ENCODE results near the gene MTERF2.
"Not testable (repeated sequence)": the region's sequence is repeated elsewhere in the genome, so short reads cannot be mapped to it uniquely, and the experiment has no call there.

MTERF2 gene, protein sequence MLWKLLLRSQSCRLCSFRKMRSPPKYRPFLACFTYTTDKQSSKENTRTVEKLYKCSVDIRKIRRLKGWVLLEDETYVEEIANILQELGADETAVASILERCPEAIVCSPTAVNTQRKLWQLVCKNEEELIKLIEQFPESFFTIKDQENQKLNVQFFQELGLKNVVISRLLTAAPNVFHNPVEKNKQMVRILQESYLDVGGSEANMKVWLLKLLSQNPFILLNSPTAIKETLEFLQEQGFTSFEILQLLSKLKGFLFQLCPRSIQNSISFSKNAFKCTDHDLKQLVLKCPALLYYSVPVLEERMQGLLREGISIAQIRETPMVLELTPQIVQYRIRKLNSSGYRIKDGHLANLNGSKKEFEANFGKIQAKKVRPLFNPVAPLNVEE

DNA sequence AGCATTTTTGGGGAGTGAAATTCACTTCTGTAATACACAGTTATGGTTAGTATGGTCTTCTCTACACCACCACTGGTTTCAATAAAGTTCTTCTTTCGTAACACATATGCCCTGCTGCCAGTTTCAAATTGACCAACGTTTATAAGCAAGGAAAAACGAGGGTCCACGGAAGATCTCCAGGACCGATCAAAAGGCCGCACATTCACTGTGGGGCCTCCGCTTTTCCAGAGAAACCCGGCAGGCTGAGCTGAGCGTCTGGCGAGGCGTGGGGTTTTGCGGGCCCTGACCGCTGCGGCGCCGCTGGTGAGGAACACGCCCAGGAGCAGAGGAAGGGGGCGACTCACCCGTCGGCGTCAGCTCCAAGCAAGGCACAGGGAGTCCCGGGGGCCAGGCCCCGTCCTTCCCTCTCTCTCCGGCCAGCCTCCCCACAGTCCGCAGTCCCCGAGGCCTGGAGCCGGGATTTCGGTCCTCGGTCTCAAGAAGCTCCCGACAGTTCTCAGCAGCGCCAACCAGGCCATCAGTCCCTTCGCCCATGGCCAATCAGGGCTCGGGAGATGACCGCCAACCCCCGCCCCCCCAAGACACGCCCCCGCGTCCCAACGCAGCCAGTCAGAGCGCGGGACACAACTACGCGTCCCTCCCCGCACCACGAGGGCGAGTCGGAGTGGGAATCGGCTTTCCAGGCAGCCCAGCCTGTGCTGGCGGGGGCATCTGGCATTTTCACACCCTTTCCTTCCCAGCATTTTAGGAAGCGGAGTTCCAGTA, at the start of gene MTERF2:
Gene MTERF2, minus strand, starts transcription at position 522 of the 765 bp plus-strand sequence. CDS start 8,432 bp downstream, outside the sequence.
- peak; percentile 98 for DNase-seq (ENCODE audit: low spot score)

DNA sequence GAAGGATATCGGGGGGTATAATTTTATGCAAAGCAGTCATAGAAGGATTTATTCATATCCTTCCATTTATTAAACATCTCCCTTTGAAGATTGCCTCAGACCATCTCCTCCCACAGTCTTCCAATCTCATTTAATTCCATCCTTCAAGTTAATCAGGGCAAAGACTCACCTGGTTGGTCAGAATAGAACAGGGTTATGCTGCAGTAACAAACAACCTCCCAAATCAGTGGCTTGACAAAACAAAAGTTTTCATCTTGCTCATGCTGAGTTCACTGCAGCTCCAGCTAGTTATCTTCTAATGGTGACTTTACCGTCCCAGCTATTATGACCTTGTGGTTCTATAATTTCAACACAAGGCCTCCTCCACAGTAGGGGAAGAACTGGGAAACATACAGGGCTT, 48.8 kb upstream of the MTERF2 start:
- no peak for DNase-seq (ENCODE audit: low spot score)

DNA sequence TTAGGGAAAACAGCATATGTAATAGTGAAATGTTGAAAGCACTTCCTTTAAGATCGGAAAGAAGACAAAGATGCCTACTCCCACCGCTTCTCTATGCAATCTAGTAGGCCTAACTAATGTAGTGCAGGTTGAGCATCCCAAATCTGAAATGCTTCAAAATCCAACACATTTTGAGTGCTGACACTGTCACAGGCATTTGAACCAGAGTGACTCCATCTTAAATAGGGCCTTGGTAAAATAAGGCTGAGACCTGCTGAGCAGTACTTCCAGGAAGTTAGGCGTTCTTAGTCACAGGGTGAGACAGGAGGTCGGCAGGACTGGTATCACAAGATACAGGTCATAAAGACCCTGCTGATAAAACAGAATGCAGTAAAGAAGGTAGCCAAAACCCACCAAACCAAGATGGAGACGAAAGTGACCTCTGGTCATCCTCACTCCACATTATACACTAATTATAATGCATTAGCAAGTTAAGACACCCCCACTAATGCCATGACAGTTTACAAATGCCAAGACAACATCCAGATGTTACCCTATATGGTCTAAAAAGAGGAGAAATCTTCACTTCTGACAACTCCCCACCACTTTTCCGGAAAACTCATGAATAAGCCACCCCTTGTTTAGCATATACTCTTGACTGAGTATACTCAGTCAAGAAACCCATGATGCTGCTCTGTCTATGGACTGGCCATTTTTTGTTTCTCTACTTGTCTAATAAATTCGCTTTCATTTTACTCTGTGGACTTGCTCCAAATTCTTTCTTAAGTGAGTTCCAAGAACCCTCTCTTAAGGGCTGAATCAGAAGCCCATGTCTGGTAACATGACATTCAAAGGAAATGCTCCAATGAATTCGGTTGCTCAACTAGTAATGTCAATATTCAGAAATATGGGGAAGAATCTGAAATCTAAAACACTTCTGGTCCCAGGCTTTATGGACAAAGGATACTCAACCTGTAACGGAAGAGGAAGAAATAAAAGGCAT, 47.1 kb upstream of the MTERF2 start:
- no peak for DNase-seq (ENCODE audit: low spot score)

DNA sequence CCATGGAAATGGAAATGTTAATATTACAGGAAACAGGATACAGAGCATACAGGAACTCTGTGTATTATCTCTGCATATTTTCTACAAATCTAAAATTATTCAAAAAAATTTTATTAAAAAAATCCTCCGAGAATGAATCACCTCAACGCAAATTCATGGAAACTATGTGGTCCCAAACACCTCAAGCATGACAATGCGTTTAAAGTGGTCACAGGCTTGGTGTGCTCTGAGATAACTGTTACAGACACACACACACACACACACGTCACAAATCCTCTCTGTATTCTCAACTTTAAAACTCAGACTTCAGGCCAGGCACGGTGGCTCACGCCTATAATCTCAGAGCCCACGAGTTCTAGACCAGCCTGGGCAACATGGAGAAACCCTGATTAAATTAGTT, 45.3 kb upstream of the MTERF2 start:
- DNase-seq (ENCODE audit: low spot score) = no peak

DNA sequence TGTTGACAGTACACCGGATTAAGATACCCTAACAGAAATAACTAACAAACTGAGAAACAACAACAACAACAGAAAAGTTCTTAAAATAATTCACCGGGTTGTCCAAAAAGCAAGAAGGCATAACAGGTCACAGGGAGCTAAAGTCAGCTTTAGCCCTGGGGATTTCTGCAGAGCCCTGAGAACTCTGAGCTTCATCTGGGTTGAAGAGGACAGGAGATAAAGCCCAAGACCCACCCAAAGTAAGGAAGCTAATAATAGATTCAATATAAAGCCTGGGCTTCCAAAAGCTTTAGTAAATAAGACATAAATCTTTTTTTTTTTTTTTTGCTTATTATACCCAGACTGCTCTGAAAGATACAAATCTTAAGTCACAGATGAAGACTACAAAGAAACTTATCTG, 44.1 kb upstream of the MTERF2 start:
- no peak for DNase-seq (ENCODE audit: low spot score)

DNA sequence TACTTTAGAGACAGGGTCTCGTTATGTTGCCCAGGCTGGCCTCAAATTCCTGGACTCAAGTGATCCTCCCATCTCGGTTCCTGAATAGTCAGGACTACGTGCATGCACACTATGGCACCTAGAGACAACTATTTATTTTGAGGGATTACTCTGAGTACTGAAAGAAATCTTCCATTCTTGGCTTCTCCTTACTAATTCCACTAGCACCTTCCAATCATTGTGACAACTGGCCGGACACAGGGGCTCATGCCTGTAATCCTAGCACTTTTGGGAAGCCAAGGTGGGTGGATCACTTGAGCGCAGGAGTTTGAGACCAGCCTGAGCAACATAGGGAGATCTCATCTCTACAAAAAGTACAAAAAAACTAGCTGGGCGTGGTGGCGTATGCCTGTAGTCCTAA, 42.1 kb upstream of the MTERF2 start:
- no peak for DNase-seq (ENCODE audit: low spot score)

DNA sequence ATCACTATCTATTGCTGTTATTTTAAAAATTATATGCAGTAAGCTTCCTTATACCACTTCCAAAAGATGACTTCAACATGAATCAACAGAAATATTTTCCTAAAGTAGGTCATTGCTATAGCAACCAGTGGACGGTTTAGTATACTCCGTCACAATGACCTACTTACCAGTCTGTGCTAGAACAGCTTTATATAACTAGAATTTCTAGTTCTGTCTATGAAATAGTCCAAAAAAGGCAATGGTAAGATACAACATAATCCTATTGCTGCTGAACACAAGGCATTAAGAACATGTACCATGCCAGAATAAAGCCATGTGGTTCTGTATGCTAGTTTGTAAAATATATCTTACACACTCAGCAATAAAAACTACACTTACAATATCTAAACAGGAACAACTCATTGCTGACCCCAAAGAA, 40.7 kb upstream of the MTERF2 start:
- peak; percentile 99 for DNase-seq (ENCODE audit: low spot score)

DNA sequence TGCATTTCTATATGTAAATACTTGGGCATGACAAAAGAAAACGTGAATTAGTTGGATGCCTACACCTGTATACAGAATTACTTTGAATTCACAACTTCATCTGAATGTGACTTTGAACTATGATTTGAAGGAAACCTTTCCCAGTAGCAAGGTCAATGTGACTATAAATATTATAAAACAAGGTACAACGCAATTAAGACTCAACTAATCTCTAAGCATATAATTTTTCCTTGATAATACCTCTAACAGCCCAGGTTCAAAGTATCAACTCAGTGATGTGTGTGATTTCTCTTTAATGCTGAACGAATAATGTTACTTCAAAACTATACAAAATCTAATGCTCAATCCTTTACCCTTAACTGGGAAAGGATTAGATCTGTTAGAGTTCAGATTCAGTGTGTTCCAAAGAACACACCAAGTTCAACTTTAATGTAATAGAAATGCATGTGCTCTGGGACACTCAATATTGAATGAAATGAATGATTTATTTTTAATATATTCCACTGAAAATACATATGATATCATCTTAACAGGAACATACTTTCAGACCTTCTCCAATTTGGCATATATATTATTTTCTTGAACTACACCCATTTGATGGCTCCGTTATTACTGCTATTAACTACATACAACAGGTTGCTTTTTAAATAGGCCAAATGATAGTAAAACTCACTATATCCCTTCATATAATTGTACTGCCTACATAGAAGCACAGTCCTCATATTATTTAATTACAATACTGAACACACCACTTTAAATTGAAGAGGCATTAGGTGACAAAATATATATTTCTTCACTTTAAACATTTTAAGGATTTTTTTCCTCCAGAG, 40.1 kb upstream of the MTERF2 start:
- DNase-seq (ENCODE audit: low spot score) = no peak

DNA sequence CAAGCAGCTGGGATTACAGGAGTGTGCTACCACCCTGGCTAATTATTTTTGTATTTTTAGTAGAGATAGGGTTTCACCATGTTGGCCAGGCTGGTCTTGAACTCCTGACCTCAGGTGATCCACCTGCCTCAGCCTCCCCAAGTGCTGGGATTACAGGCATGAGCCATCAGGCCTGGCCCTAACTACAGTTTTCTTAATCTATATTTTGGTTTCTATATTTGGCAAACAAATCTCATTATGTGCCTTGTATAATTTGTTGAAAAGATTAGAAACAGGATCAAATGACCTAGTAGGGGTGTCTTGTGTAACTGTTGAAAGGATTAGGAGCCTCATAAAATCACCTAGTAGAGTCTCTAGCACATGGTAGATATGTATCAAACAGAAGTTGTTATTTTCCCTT, 39.4 kb upstream of the MTERF2 start:
- not testable (repeated sequence) for DNase-seq (ENCODE audit: low spot score)

DNA sequence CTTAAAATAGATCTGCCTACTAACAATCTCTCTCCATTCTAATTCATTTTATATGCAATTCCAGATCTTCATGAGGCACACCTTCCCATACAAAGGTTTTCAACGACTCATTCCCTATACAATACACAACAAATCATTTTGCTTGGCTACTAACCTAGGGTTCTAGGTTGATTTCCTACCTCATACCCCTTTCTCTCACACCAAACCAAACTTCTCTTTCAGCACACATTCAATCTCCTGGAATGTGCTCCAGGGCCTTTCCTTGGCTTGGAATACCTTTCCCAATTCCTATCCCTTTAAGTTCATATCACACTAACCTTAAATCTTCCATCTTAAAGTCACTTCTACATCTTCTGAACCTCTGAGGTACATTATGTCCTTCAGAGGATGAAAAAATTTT, 38.7 kb upstream of the MTERF2 start:
- no peak for DNase-seq (ENCODE audit: low spot score)

DNA sequence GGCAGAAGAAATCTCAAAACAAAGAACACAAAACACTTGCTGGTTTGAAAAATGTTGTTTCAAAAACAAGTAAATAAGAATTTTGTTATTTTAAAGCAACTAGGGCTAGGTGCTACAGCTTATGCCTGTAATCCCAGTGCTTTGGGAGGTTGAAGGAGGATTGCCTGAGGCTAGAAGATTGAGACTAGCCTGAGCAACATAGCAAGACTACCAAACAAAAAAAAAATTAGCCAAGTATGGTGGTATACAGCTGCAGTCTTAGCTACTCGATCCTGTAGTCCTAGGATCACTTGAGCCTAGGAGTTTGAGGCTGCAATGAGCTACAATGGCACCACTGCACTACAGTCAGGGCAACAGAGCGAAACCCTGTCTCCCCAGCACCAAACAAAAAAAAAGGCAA, 32.6 kb upstream of the MTERF2 start:
- no peak for DNase-seq (ENCODE audit: low spot score)

DNA sequence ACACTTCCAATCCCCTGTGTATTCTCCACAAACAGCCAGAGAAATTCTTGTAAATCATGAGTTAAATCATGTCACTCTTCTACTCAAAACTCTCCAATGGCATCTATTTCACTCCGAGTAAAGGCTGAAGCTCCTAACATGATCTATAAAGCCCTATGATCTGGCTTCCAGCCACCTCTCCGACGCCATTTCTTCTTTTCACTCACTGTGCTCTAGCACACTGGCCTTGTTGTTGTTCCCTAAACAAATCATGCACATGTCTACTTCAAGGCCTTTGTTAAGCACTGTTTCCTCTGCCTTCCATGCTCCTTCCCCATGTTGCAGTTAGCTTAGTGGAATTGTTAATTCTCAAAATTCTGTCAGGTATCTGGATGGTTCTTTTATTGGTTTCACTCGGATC, 30.1 kb upstream of the MTERF2 start:
- DNase-seq (ENCODE audit: low spot score) = no peak

DNA sequence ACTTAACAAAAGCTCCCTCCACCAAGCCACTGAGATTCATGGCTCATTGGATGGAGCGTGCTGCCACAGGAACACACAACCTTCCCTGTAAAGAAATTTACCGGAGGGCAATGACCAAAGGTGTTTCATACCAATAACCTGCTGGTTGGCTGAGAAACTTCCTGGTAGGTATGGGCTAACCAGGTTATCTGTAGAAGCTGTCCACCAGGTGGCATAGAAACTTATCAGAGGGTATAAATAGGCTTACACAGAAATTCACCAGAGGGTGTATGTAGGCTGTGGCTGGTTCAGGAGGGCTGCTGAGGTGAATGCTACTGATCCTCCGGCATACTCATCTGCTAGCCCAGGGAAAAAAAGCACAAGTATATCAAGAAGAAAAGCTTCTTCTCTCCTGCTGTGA, 27.1 kb upstream of the MTERF2 start:
- peak; percentile 62 for DNase-seq (ENCODE audit: low spot score)

DNA sequence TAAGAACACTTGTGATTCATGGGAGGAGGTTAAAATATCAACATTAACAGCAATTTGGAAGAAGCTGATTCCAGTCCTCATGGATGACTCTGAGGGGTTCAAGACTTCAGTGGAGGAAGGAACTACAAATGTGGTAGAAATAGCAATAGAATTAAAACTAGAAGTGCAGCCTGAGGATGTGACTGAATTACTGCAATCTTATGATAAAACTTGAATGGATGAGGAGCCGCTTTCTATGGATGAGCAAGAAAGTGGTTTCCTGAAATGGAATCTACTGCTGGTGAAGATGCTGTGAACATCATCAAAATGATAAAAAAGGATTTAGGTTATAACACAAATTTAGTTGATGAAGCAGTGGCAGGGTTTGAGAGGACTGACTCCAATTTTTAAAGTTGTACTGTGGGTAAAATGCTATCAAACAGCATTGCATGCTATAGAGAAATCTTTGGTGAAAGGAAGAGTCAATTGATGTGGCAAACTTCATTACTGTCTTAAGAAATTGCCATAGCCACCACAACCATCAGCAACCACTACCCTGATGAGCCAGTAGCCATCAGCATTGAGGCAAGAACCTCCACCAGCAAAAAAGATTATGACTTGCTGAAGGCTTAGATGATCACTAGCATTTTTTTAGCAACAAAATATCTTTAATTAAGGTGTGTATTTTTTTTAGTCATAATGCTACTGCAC, 25.9 kb upstream of the MTERF2 start:
- DNase-seq (ENCODE audit: low spot score) = no peak

DNA sequence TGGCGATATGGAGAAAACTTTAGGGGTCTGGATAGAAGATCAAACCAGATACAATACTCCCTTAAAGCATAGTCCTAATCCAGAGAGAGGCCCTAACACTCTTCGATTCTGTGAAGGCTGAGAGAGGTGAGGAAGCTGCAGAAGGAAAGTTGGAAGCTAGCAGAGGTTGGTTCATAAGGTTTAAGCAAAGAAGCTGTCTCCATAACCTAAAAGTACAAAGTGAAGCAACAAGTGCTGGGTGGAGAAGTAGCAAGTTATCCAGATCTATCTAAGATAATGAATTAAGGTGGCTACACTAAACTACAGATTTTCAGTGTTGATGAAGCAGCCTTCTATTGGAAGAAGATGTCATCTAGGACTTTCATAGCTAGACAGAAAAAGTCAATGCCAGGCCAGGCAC, 24.6 kb upstream of the MTERF2 start:
- no peak for DNase-seq (ENCODE audit: low spot score)

DNA sequence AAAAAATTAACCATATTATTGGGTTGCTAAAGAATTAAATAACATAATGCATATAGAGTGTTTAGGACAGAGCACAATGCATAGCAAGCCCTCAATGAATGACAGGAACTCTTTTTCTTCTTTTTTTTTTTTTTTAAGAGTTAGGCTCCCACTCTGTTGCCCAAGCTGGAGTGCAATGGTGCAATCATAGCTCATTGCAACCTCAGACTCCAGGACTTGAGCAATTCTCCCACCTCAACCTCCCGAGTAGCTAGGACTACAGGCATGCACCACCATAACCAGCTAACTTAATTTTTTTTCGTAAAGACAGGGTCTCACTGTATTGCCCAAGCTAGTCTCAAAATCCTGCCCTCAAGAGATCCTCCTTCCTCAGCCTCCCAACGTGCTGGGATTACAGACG, 20.5 kb upstream of the MTERF2 start:
- no peak for DNase-seq (ENCODE audit: low spot score)

DNA sequence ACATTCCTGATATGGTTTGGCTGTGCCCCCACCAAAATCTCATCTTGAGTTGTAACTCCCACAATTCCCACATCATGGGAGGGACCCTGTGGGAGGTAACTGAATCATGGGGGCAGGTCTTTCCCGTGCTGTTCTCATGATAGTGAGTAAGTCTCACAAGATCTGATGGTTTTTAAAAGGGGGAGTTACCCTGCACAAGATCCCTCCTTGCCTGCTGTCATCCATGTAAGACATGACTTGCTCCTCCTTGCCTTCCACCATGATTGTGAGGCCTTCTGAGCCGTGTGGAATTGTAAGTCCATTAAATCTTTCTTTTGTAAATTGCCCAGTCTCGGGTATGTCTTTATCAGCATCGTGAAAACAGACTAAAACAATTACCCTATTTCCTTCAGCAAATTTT, 15.7 kb upstream of the MTERF2 start:
- not testable (repeated sequence) for DNase-seq (ENCODE audit: low spot score)

DNA sequence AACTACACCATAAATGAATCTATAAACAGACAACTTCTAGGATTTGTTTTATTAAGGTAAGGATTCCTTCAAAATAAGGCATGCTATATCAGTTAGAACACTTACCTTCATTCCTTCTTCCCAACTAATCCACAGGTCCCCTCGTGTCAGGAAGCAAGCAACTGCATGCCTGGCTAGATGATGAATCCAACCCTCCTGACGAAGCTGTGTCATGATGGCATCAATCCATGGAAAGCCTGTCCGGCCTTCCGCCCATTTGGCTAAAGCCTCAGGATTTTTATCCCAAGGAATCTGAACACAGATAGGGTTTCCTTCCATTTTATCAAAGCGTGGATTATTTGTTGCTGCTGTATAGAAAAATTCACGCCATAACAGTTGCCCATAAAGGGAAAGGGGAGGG, 12.5 kb upstream of the MTERF2 start:
- DNase-seq (ENCODE audit: low spot score) = peak; percentile 73

DNA sequence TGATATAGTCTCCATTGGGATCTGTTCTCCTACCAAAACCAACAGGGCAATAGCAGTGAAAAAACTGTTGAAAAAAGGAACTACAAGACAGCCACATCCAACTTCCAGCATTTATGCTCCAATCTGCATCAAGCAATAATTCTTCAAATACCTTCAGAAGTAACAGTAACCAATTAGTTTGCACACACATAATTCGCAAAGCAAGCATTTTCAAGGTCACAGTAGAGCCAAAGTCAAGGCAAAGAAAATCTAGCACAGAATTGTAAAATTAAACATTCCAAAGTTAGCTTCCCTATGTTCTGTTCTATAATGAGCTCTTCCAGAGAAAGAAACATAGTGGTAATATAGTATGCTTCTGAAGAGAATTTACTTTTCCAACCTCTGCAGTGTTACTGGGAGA, 11.0 kb upstream of the MTERF2 start:
- DNase-seq (ENCODE audit: low spot score) = no peak

DNA sequence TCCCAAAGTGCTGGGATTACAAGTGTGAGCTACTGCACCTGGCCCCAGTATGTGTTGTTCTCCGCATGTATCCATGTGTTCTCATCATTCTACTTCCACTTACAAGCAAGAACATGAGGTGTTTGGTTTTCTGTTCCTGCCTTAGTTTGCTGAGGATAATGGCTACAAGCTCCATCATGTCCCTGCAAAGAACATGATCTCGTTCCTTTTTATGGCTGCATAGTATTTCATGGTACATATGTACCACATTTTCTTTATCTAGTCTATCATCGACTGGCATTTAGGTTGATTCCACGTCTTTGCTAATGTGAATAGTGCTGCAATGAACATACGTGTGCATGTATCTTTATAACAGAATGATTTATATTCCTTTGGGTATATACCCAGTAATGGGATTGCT, 9.2 kb upstream of the MTERF2 start:
- DNase-seq (ENCODE audit: low spot score) = not testable (repeated sequence)

Data from cerebellar cortex (tissue), 1 donor.